GM12872 (cell line): ENCODE measurements around the gene IL4R.

Experiments
- CTCF ChIP-seq: IDR thresholded peaks from 3 replicates; pipeline ENCODE4 v1.5.1; 2011; ENCODE audit warnings: low read depth, mild to moderate bottlenecking, low read length, moderate library complexity; ENCODE audit not compliant: insufficient read depth

The IL4R gene

DNA sequence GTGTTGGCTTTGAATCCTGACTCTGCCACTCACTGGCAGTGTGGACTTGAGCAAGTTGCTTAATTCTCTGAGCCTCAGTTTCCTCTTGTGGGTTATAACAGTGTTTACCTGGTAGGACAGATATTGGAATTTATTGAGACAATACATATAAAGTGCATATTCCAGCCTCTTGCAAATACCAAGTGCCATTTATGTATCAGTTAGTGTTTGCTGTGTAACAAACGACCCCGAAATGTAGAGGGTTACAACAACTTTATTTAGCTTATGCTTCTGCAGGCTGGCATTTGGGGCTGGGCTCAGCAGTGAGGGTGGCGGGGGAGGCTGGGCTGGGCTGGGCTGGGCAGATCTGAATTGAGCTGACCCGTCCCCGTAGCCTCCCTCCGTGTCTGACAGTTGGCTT lies 45.8 kb downstream of the IL4R start:
- TF ChIP-seq CTCF = no peak

- no peak for TF ChIP-seq CTCF
Observed at GRCh38 chr16:27361987-27362386, 48.2 kb downstream of the IL4R start.

- no peak for TF ChIP-seq CTCF
Observed at GRCh38 chr16:27362570-27363245, 48.9 kb downstream of the IL4R start.

- TF ChIP-seq CTCF = 0 out of 3 replicates have a peak, but pooled peaks have one; percentile 17
Observed at GRCh38 chr16:27363246-27363632, 49.5 kb downstream of the IL4R start.

DNA sequence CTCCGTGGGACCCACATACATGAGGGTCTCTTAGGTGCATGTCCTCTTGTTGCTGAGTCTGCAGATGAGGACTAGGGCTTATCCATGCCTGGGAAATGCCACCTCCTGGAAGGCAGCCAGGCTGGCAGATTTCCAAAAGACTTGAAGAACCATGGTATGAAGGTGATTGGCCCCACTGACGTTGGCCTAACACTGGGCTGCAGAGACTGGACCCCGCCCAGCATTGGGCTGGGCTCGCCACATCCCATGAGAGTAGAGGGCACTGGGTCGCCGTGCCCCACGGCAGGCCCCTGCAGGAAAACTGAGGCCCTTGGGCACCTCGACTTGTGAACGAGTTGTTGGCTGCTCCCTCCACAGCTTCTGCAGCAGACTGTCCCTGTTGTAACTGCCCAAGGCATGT lies 50.0 kb downstream of the IL4R start:
- TF ChIP-seq CTCF = no peak

DNA sequence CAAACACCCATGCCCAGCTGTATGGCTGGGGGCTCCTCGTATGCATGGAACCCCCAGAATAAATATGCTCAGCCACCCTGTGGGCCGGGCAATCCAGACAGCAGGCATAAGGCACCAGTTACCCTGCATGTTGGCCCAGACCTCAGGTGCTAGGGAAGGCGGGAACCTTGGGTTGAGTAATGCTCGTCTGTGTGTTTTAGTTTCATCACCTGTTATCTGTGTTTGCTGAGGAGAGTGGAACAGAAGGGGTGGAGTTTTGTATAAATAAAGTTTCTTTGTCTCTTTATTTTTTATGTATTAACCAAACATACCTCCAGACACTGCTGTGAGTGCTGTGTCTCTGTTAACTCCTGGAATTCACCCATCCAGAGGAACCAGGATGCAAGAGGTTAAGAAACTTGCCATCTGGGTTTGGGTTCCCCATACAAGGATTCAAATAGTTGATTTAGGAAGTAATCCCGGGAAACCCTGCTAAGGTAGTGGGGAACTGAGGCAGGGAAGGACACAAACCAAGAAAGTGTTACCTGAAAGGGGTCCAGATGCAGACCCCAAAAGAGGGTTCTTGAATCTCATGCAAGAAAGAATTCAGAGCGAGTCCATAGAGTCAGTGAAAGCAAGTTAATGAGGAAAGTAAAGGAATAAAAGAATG lies 50.8 kb downstream of the IL4R start:
- TF ChIP-seq CTCF = no peak

DNA sequence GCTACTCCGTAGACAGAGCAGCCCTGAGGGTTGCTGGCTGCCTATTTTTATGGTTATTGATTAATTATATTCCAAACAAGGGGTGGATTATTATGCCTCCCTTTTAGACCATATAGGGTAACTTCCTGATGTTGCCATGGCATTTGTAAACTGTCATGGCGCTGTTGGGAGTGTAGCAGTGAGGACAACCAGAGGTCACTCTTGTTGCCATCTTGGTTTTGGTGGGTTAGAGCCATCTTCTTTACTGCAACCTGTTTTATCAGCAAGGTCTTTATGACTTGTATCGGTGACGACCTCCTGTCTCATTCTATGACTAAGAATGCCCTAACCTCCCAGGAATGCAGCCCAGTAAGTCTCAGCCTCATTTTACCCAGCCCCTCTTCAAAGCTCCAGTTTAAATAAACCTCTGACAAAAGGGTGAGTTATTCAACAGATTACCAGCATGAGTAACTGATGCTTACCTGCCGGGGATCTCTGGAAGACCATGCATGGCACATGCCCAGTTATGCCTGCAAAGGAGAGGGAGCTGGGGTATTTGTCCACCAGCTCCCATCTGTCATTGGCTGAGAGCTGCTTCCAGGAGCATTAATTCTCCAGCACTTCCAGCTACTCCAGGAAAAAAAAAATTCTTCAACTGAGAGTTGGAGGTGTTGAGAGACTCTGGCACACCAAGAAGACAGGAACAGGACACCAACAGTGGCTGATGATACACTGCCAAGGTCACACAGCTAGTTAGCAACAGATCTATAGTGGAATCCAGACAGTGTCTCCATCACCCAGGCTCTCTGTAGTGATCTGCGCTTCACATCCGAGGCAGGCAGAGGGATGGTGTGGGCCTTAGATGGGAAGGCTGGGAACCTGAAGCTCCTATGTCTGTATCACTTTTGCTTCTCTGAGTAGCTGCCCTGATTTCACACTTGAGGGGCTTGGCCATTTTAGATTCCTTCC lies 51.6 kb downstream of the IL4R start:
- no peak for TF ChIP-seq CTCF
